Smooth muscle cell (in vitro differentiated cells): ENCODE data around the gene CFAP70. TPM values are rescaled to one million over a fixed set of nuclear protein-coding genes. Genes with fewer than 3 reads are reported as not detected.

Source experiments
- DNase-seq: peaks from one replicate; lab custom pipeline; 2025; ENCODE audit not compliant: unreplicated experiment; lab: John Stamatoyannopoulos, UW
- H2AFZ ChIP-seq: fragments of 200-600 bp; sonication (generic); 2 replicates; pipeline ENCODE4 v1.6.0; 2016; ENCODE audit warnings: antibody characterized with exemption, low read depth, mild to moderate bottlenecking
- H3F3A ChIP-seq: fragments of 200-600 bp; sonication (generic); 2 replicates; pipeline ENCODE4 v1.6.0; 2017; ENCODE audit warnings: antibody characterized with exemption, low read depth
- H3K27ac ChIP-seq: fragments of 200-600 bp; sonication (generic); 2 replicates; pipeline ENCODE4 v1.5.1; 2016; ENCODE audit warnings: low read depth, mild to moderate bottlenecking
- H3K27me3 ChIP-seq: fragments of 200-600 bp; sonication (generic); 2 replicates; pipeline ENCODE4 v1.6.1; 2016; ENCODE audit warnings: low read depth, mild to moderate bottlenecking
- H3K36me3 ChIP-seq: fragments of 200-600 bp; sonication (generic); 2 replicates; pipeline ENCODE4 v1.5.1; 2016; ENCODE audit warnings: low read depth
- H3K4me1 ChIP-seq: fragments of 200-600 bp; sonication (generic); 2 replicates; pipeline ENCODE4 v1.5.1; 2016; ENCODE audit warnings: low read depth
- H3K4me2 ChIP-seq: fragments of 200-600 bp; sonication (generic); 2 replicates; pipeline ENCODE4 v1.6.0; 2016; ENCODE audit warnings: mild to moderate bottlenecking
- H3K4me3 ChIP-seq: fragments of 200-600 bp; sonication (generic); 2 replicates; pipeline ENCODE4 v1.5.1; 2016; ENCODE audit warnings: mild to moderate bottlenecking
- H3K79me2 ChIP-seq: fragments of 200-600 bp; sonication (generic); 2 replicates; pipeline ENCODE4 v1.6.0; 2016; ENCODE audit warnings: low read depth, mild to moderate bottlenecking
- H3K9ac ChIP-seq: fragments of 200-600 bp; sonication (generic); 2 replicates; pipeline ENCODE4 v1.6.0; 2016; ENCODE audit warnings: low read depth
- H3K9me3 ChIP-seq: fragments of 200-600 bp; sonication (generic); replicated peaks from 2 replicates; pipeline ENCODE4 v1.5.1; 2016; ENCODE audit warnings: low read depth
- H4K20me1 ChIP-seq: fragments of 200-600 bp; sonication (generic); 2 replicates; pipeline ENCODE4 v1.6.0; 2016; ENCODE audit warnings: low read depth
- WGBS: methylation state at CpG from one replicate; pipeline ENCODE4 v1.1.7; 2016; ENCODE audit warnings: low lambda C conversion rate; 5-methylcytosine and 5-hydroxymethylcytosine counted together
- polyA plus RNA-seq: library from polyadenylated mRNA; unstranded; fragments of >200 nt; fragmentation: Nextera tagmentation; extraction: Ambion mirVana; gene quantifications from 2 replicates; pipeline ENCODE4 v1.2.1, GENCODE V29; 2016
- total RNA-seq: library from RNA; depleted of rRNA; stranded (reverse); fragments of >200 nt; gene quantifications from 2 replicates; pipeline ENCODE4 v1.2.3, GENCODE V29; 2014
- TF ChIP-seq, protein P1 (sequence below): fragments of 200-600 bp; sonication (generic); IDR thresholded peaks from 2 replicates; pipeline ENCODE4 v1.5.1; 2017; ENCODE audit warnings: borderline replicate concordance, mild to moderate bottlenecking, antibody characterized with exemption; ENCODE audit not compliant: insufficient read depth, poor library complexity, severe bottlenecking

Gene CFAP70
- 0.22 and 0.31 TPM in 2 replicates for total RNA-seq
- polyA plus RNA-seq, result 0.08 and 0.41 TPM in 2 replicates

DNA sequence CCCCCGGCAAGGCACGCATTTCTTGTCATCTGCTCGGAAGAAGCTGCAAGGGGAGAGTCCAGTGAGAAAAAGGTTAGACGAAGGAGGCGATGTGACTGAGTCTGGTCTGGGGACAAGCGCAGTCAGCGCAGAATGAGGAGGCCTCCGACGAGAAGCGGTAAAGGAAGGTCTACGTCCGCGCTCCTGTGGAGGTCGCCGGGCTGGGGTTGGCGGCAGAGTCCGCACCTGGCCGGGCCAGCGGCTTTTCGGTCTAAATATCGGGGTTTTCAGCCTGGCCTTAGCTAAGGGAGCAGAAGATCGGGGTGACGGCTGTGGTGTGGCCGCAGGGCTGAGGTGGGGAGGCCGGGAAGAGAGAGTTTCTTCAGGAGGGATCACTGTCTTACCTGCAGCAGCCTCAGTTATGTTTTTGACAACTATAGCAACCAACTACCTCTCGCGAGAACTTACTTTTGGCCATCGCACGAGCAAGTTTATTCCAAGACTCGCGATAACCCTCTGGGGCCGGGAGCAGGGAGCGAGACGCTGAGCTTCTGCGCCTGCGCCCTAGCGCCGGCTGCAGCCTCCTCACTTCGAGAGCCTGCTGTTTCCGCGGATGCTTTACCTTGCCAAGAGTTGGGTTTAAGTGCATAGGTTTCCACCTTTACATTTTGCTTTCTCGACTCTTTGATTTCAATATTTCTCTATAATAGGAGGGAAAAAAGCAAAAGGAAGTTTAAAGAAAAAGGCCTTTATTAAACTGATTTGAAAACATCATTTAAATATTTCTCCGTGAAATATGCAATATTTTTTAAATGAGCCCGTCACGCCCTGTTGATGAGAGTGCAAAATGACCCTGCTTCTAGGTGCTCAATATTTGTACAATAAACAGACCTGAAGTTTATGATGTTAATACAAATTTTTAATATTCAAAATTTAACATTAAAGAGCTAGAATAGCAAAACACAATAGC is at the start of gene CFAP70:
Gene CFAP70 (minus strand): TSS at position 534 of the 949 bp plus-strand sequence. CDS start 4,068 bp downstream, outside the sequence.
- H3F3A ChIP-seq, result peaks cover 5% of the 10 kb centered on the region
- peak within 1 kb of the TSS; percentile 82 for H3K4me3 ChIP-seq
- H3K27ac ChIP-seq, result peak within 1 kb of the TSS; percentile 77
- no peaks in the 10 kb centered on the region for H3K36me3 ChIP-seq
- 4% methylated on average over 45 of the region's 45 CpGs for WGBS
- peak; percentile 62 for DNase-seq
- peak within 1 kb of the TSS; percentile 96 for H3K4me2 ChIP-seq
- H3K9me3 ChIP-seq, result peaks cover 4% of the 10 kb centered on the region
- TF ChIP-seq, protein P1, sequence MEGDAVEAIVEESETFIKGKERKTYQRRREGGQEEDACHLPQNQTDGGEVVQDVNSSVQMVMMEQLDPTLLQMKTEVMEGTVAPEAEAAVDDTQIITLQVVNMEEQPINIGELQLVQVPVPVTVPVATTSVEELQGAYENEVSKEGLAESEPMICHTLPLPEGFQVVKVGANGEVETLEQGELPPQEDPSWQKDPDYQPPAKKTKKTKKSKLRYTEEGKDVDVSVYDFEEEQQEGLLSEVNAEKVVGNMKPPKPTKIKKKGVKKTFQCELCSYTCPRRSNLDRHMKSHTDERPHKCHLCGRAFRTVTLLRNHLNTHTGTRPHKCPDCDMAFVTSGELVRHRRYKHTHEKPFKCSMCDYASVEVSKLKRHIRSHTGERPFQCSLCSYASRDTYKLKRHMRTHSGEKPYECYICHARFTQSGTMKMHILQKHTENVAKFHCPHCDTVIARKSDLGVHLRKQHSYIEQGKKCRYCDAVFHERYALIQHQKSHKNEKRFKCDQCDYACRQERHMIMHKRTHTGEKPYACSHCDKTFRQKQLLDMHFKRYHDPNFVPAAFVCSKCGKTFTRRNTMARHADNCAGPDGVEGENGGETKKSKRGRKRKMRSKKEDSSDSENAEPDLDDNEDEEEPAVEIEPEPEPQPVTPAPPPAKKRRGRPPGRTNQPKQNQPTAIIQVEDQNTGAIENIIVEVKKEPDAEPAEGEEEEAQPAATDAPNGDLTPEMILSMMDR, result no peak
- peak within 1 kb of the TSS; percentile 94 for H3K9ac ChIP-seq
- peak within 1 kb of the TSS; percentile 94 for H2AFZ ChIP-seq
- H3K27me3 ChIP-seq, result peaks cover 35% of the 10 kb centered on the region
- no peaks in the 10 kb centered on the region for H4K20me1 ChIP-seq
- H3K79me2 ChIP-seq, result no peaks in the 10 kb centered on the region
- peaks cover 7% of the 10 kb centered on the region for H3K4me1 ChIP-seq

DNA sequence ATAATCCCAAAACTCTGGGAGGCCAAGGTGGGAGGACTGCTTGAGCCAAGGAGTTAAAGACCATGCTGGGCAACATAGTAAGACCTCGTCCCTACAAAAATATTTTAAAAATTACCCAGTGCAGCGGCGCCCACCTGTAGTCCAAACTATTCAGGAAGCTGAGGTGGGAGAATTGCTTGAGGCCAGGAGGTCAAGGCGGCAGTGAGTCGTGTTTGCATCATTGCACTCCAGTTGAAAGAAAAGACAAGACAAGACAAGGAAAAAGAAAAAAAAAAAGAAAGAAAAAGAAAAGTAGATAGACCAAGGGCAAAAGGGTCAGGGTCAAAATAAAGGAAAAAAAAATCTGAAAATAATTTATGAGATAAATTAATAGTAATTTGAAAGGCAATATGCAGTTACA is 49.4 kb upstream of the CFAP70 start:
- peaks cover 84% of the 10 kb centered on the region for H4K20me1 ChIP-seq
- no peaks in the 10 kb centered on the region for H3F3A ChIP-seq
- H2AFZ ChIP-seq, result no peak overlapping the region
- no peak overlapping the region for H3K4me3 ChIP-seq
- no peaks in the 10 kb centered on the region for H3K27me3 ChIP-seq
- no peak overlapping the region for H3K9ac ChIP-seq
- no peaks in the 10 kb centered on the region for H3K9me3 ChIP-seq
- H3K36me3 ChIP-seq, result no peaks in the 10 kb centered on the region
- DNase-seq, result no peak
- peaks cover 95% of the 10 kb centered on the region for H3K79me2 ChIP-seq
- 78% methylated on average over 5 of the region's 5 CpGs for WGBS
- no peak overlapping the region for H3K27ac ChIP-seq
- H3K4me2 ChIP-seq, result no peak overlapping the region
- TF ChIP-seq, protein P1, result no peak
- H3K4me1 ChIP-seq, result peaks cover 5% of the 10 kb centered on the region

- H4K20me1 ChIP-seq, result peaks cover 89% of the 10 kb centered on the region
Observed at GRCh38 chr10:73407495-73407894, 48.8 kb upstream of the CFAP70 start.

More at GRCh38 chr10:73407495-73407894, 48.8 kb upstream of the CFAP70 start:
- H3K9ac ChIP-seq, result no peak overlapping the region
- H3K4me3 ChIP-seq, result no peak overlapping the region
- H3K79me2 ChIP-seq, result peaks cover 96% of the 10 kb centered on the region
- H3K27me3 ChIP-seq, result no peaks in the 10 kb centered on the region
- DNase-seq, result no peak
- no peaks in the 10 kb centered on the region for H3K4me1 ChIP-seq
- TF ChIP-seq, protein P1, result no peak
- H3F3A ChIP-seq, result no peaks in the 10 kb centered on the region
- H3K36me3 ChIP-seq, result no peaks in the 10 kb centered on the region
- no peak overlapping the region for H3K4me2 ChIP-seq
- WGBS, result 97% methylated on average over 1 of the region's 1 CpG
- no peaks in the 10 kb centered on the region for H3K9me3 ChIP-seq
- no peak overlapping the region for H3K27ac ChIP-seq
- no peak overlapping the region for H2AFZ ChIP-seq
